GM10847 (cell line): ENCODE measurements around the gene GALNT5.

Source experiments
- POLR2A ChIP-seq: IDR thresholded peaks from 2 replicates; pipeline ENCODE4 v1.6.1; 2011; ENCODE audit not compliant: insufficient read length; ENCODE audit errors: extremely low read depth

GALNT5 gene

GRCh38 chr2:157361526-157361925, 104.0 kb downstream of the GALNT5 start:
- no peak for TF ChIP-seq POLR2A

GRCh38 chr2:157362627-157363026, 105.1 kb downstream of the GALNT5 start:
- TF ChIP-seq POLR2A = no peak

- TF ChIP-seq POLR2A = no peak
Measured at GRCh38 chr2:157363612-157364101, 106.2 kb downstream of the GALNT5 start.
